WI38 (cell line): ENCODE measurements around the gene PROB1.

Experiments used
- H3K4me3 ChIP-seq: 2 replicates; pipeline ENCODE4 v1.5.1; 2011; ENCODE audit warnings: low read depth, mild to moderate bottlenecking, control low read depth, low read length
- CTCF ChIP-seq: IDR thresholded peaks from 2 replicates; pipeline ENCODE4 v1.5.1; 2012; ENCODE audit warnings: low read depth, mild to moderate bottlenecking, control low read depth, low read length

The PROB1 gene

GRCh38 chr5:139418793-139419192, 23.9 kb upstream of the PROB1 start:
- TF ChIP-seq CTCF = no peak
- no peak overlapping the region for H3K4me3 ChIP-seq

- H3K4me3 ChIP-seq = no peak overlapping the region
- TF ChIP-seq CTCF = no peak
Observed at GRCh38 chr5:139417214-139417613, 22.3 kb upstream of the PROB1 start.

DNA sequence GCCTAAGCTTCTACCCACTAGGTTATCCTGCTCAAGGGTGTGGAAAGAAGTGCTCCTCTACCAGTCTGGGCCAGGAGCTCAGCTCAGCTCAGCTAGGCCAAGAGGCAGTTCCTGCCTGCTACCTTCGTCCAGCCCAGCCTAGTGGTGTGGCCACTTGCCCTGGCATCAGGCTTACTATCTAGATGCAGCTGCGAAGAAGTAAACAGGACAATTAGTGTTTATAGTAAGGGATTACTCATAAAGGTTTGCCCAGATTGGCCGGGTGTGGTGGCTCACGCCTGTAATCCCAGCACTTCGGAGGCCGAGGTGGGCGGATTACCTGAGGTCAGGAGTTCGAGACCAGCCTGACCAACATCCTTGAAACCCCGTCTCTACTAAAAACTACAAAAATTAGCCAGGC, 21.7 kb upstream of the PROB1 start:
- H3K4me3 ChIP-seq = no peak overlapping the region
- no peak for TF ChIP-seq CTCF

DNA sequence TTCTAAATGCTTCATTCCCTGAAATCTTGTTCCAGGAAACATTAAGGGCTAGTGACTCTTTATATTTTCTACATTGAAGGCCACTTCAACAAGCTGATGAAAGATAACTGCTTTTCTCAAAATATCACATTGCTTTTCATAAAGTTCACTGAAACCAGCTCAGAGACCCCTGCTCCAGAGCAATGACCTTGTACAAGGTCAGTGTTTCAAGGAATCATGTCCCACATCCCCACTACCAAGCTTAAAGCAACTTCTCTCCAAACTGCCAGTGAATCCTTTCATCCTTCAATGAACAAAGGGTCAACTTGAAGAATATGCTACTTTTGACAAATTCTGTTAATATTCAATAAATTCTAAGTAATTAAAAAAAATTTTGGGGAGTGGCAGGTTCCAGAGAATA, 21.0 kb upstream of the PROB1 start:
- no peak for TF ChIP-seq CTCF
- H3K4me3 ChIP-seq = no peak overlapping the region

DNA sequence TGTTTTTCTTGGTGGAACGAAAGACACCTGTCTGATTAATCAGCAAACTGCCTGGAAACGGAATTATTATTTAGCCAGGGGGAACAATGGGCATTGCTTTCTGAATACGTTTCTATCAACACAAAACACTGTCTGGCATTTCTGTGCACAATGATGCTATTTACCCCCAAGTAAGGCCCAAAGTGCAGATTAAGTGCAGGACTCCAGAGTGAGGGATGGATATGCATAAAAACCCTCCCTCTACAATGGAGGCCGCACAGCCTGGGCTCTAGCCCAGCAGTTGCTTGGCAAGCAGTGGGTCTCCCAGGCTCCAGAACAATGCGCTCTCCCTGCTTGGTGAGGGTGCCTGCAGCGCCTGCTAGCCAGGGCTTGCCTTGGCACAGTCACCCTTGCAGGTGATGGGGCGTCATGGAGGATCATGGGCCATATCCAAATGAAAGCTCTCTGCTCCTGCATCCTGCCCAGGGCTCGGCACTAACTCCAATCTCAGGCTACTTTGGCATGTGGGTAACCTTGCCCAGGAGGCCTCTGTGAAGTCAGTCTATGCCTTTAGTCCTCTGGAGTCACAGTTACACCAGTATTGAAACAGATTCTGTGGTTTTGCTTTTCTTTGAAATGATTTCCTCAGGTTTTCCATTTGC, 20.4 kb upstream of the PROB1 start:
- no peak overlapping the region for H3K4me3 ChIP-seq
- TF ChIP-seq CTCF = no peak

- no peak overlapping the region for H3K4me3 ChIP-seq
- TF ChIP-seq CTCF = no peak
Observed at GRCh38 chr5:139414581-139415130, 19.8 kb upstream of the PROB1 start.

- H3K4me3 ChIP-seq = no peak overlapping the region
- no peak for TF ChIP-seq CTCF
Observed at GRCh38 chr5:139413963-139414362, 19.1 kb upstream of the PROB1 start.
